PC-3 (cell line): ENCODE data around the gene CDH13. TPM values are rescaled to one million over a fixed set of nuclear protein-coding genes. Genes with fewer than 3 reads are reported as not detected.

Source experiments
- ATAC-seq: fragments of 200-7000 bp; cut with Tn5 transposase; 2 replicates; pipeline ENCODE4 v1.9.1; 2020; ENCODE audit warnings: mild to moderate bottlenecking, moderate library complexity
- BruUV-seq: library from RNA; stranded (reverse); fragments of 400-500 nt; replicated peaks from 2 replicates; lab custom pipeline; 2021; lab: Mats Ljungman, UMichigan
- CTCF ChIA-PET: fragments of 300-600 bp; sonication (Branson Sonifier 250); formaldehyde crosslinking; loops from one replicate; lab custom pipeline; 2022; ENCODE audit warnings: antibody characterized with exemption; lab: Charles Lee
- POLR2A ChIA-PET: fragments of 300-600 bp; sonication (Branson Sonifier 250); formaldehyde crosslinking; loops from one replicate; lab custom pipeline; 2022; ENCODE audit warnings: antibody characterized with exemption; ENCODE audit not compliant: unreplicated experiment; lab: Charles Lee
- DNase-seq: peaks from one replicate; pipeline ENCODE4 v3.0.0-alpha.2; 2015
- H2AFZ ChIP-seq: fragments of 300-600 bp; sonication (generic); 2 replicates; pipeline ENCODE4 v1.6.0; 2016; ENCODE audit warnings: antibody characterized with exemption, low read length
- H3F3A ChIP-seq: fragments of 300-600 bp; sonication (generic); one replicate; pipeline ENCODE4 v1.6.0; 2017; ENCODE audit warnings: antibody characterized with exemption, low read length, control low read depth, mild to moderate bottlenecking; ENCODE audit not compliant: unreplicated experiment
- H3K27ac ChIP-seq: fragments of 300-600 bp; sonication (generic); 2 replicates; pipeline ENCODE4 v1.5.1; 2016; ENCODE audit warnings: mild to moderate bottlenecking, low read length
- H3K27me3 ChIP-seq: fragments of 300-600 bp; sonication (generic); 2 replicates; pipeline ENCODE4 v1.6.1; 2016; ENCODE audit warnings: low read length, mixed read lengths
- H3K36me3 ChIP-seq: fragments of 300-600 bp; sonication (generic); 2 replicates; pipeline ENCODE4 v1.6.1; 2016; ENCODE audit warnings: low read depth, mixed run types, low read length, mixed read lengths
- H3K4me1 ChIP-seq: fragments of 300-600 bp; sonication (generic); 2 replicates; pipeline ENCODE4 v1.5.1; 2016; ENCODE audit warnings: low read length; ENCODE audit not compliant: insufficient read depth
- H3K4me2 ChIP-seq: fragments of 300-600 bp; sonication (generic); 2 replicates; pipeline ENCODE4 v1.6.0; 2016; ENCODE audit warnings: low read length
- H3K4me3 ChIP-seq: fragments of 300-600 bp; sonication (generic); 2 replicates; pipeline ENCODE4 v1.5.1; 2016; ENCODE audit warnings: mild to moderate bottlenecking, low read length, mixed read lengths
- H3K79me2 ChIP-seq: fragments of 300-600 bp; sonication (generic); 2 replicates; pipeline ENCODE4 v1.6.1; 2017; ENCODE audit warnings: low read length, mixed read lengths
- H3K9ac ChIP-seq: fragments of 300-600 bp; sonication (generic); 2 replicates; pipeline ENCODE4 v1.6.0; 2016; ENCODE audit warnings: mild to moderate bottlenecking, low read length
- H3K9me2 ChIP-seq: fragments of 300-600 bp; sonication (generic); replicated peaks from 2 replicates; pipeline ENCODE4 v1.6.1; 2016; ENCODE audit warnings: mixed run types, low read length, mixed read lengths
- H3K9me3 ChIP-seq: fragments of 300-600 bp; sonication (generic); 2 replicates; pipeline ENCODE4 v1.6.1; 2016; ENCODE audit warnings: low read length, mixed read lengths
- H4K20me1 ChIP-seq: fragments of 300-600 bp; sonication (generic); 2 replicates; pipeline ENCODE4 v1.6.1; 2016; ENCODE audit warnings: low read length, mixed read lengths
- CTCF ChIP-seq: fragments of 300-600 bp; sonication (generic); conservative IDR thresholded peaks from 2 replicates; pipeline ENCODE4 v1.5.1; 2017; ENCODE audit warnings: antibody characterized with exemption, low read depth, mild to moderate bottlenecking, low read length
- EZH2 ChIP-seq: fragments of 300-600 bp; sonication (generic); IDR thresholded peaks from one replicate; pipeline ENCODE4 v1.6.1; 2017; ENCODE audit warnings: antibody characterized with exemption, mild to moderate bottlenecking, low read length; ENCODE audit not compliant: unreplicated experiment
- EZH2phosphoT487 ChIP-seq: fragments of 300-600 bp; sonication (generic); IDR thresholded peaks from 2 replicates; pipeline ENCODE4 v1.6.1; 2018; ENCODE audit warnings: mild to moderate bottlenecking, antibody characterized with exemption, low read length, borderline replicate concordance
- intact Hi-C: fragments of 100-400 bp; cut with micrococcal nuclease; formaldehyde crosslinking; loops from 2 replicates; pipeline ENCODE4 v1.9.0; 2023
- total RNA-seq: library from RNA; depleted of rRNA; stranded (reverse); fragments of >200 nt; gene quantifications from 2 replicates; pipeline ENCODE4 v1.2.3, GENCODE V29; 2014

Gene CDH13
- total RNA-seq, 1 experiment from 2014 or later = 0.36 TPM

GRCh38 chr16:82783933-82784572 lies 157.3 kb downstream of the CDH13 start:
- no peak for ATAC-seq
- CTCF ChIA-PET = no interaction called here
- no peak overlapping the region for H3K27ac ChIP-seq
- no TSS peak for BruUV-seq
- no peaks in the 10 kb centered on the region for H3K36me3 ChIP-seq
- H2AFZ ChIP-seq = no peak overlapping the region
- no peaks in the 10 kb centered on the region for H3K9me3 ChIP-seq
- no peaks in the 10 kb centered on the region for H3K4me1 ChIP-seq
- H3K4me3 ChIP-seq = no peak overlapping the region
- POLR2A ChIA-PET = no interaction called here
- H3F3A ChIP-seq = no peaks in the 10 kb centered on the region
- no peak for TF ChIP-seq EZH2phosphoT487
- TF ChIP-seq CTCF = no peak
- TF ChIP-seq EZH2 = no peak
- H3K4me2 ChIP-seq = no peak overlapping the region
- H3K9ac ChIP-seq = no peak overlapping the region
- intact Hi-C loops = no loop called here
- H3K27me3 ChIP-seq = peaks cover 21% of the 10 kb centered on the region
- no peaks in the 10 kb centered on the region for H4K20me1 ChIP-seq
- no peaks in the 10 kb centered on the region for H3K79me2 ChIP-seq
- no peaks in the 10 kb centered on the region for H3K9me2 ChIP-seq
- DNase-seq = no peak

- H3K9me3 ChIP-seq = no peaks in the 10 kb centered on the region
- TF ChIP-seq EZH2phosphoT487 (no peak), EZH2 (no peak), CTCF (no peak)
- no peak overlapping the region for H3K4me2 ChIP-seq
- no peaks in the 10 kb centered on the region for H4K20me1 ChIP-seq
- no peak overlapping the region for H3K9ac ChIP-seq
- DNase-seq (no peak), ATAC-seq (no peak)
- no peaks in the 10 kb centered on the region for H3K4me1 ChIP-seq
- BruUV-seq = no TSS peak
- ChIA-PET CTCF (no interaction called here), POLR2A (no interaction called here)
- no peaks in the 10 kb centered on the region for H3K79me2 ChIP-seq
- H3K27ac ChIP-seq = no peak overlapping the region
- H2AFZ ChIP-seq = no peak overlapping the region
- H3K4me3 ChIP-seq = no peak overlapping the region
- intact Hi-C loops = no loop called here
- no peaks in the 10 kb centered on the region for H3F3A ChIP-seq
- no peaks in the 10 kb centered on the region for H3K9me2 ChIP-seq
- no peaks in the 10 kb centered on the region for H3K36me3 ChIP-seq
- peaks cover 16% of the 10 kb centered on the region for H3K27me3 ChIP-seq
Measured at GRCh38 chr16:82784573-82784968, 157.8 kb downstream of the CDH13 start.

GRCh38 chr16:82788225-82788624 lies 161.5 kb downstream of the CDH13 start:
- no peak for ATAC-seq
- CTCF ChIA-PET = no interaction called here

More at GRCh38 chr16:82788225-82788624, 161.5 kb downstream of the CDH13 start:
- Histone ChIP-seq H3K4me3 (no peak overlapping the region), H3K27ac (no peak overlapping the region), H3K4me1 (no peaks in the 10 kb centered on the region), H3F3A (no peaks in the 10 kb centered on the region), H4K20me1 (no peaks in the 10 kb centered on the region), H3K4me2 (no peak overlapping the region), H3K9me2 (no peaks in the 10 kb centered on the region), H3K9ac (no peak overlapping the region), H3K27me3 (no peaks in the 10 kb centered on the region; the same call in 1 of the 2 replicates), H3K9me3 (no peaks in the 10 kb centered on the region), H3K36me3 (no peaks in the 10 kb centered on the region), H2AFZ (no peak overlapping the region), H3K79me2 (no peaks in the 10 kb centered on the region)
- DNase-seq = no peak
- intact Hi-C loops = no loop called here
- TF ChIP-seq CTCF (no peak), EZH2phosphoT487 (no peak), EZH2 (no peak)
- POLR2A ChIA-PET = no interaction called here
- no TSS peak for BruUV-seq
